Measurements from ENCODE around the gene CEP104. TPM values are rescaled to one million over a fixed set of nuclear protein-coding genes. Genes with fewer than 3 reads are reported as not detected.

The CEP104 gene
- total and polyA plus RNA-seq, 10 of the 15 experiments (the other 5 are each of a cell fraction or from before 2014, with no cell fraction given) = 7.2 to 34.8 (median 19.3) TPM

- Histone ChIP-seq H2AFZ (ENCODE audit: control insufficient read depth, low read depth, low read length) (peak within 1 kb of the TSS; percentile 65), H3K27ac (ENCODE audit: control insufficient read depth, insufficient read depth) (no peak within 1 kb of the TSS), H4K20me1 (ENCODE audit: control insufficient read depth, insufficient read depth) (no peaks in the 10 kb centered on the region), H3K27me3 (replicated peaks in 1 of 2; ENCODE audit: control insufficient read depth in 2 of 2, insufficient read depth in 2 of 2, low read length in 1 of 2) (no peaks in the 10 kb centered on the region; a peak in 1 of 4 replicates), H3K9ac (ENCODE audit: control insufficient read depth, insufficient read depth, low read length) (peak within 1 kb of the TSS; percentile 4; the same call in 1 of the 2 replicates), H3K4me2 (ENCODE audit: control insufficient read depth, insufficient read depth) (peak within 1 kb of the TSS; percentile 94), H3K79me2 (ENCODE audit: control insufficient read depth, insufficient read depth, low read length) (no peaks in the 10 kb centered on the region), H3K36me3 (ENCODE audit: control insufficient read depth in 2 of 2, insufficient read depth in 2 of 2, low read length in 1 of 2) (no peaks in the 10 kb centered on the region), H3K9me3 (replicated peaks; ENCODE audit: control insufficient read depth, insufficient read depth, low read length) (no peaks in the 10 kb centered on the region), H3K4me1 (ENCODE audit: control insufficient read depth, insufficient read depth, low read length) (peaks cover 15% of the 10 kb centered on the region), H3K4me3 (peak within 1 kb of the TSS; percentile 72)
- ChIA-PET POLR2A (no interaction called here), CTCF (interaction anchor here (0.6 to 0.7 kb wide), 3 partner anchors 14 to 150 kb away, joined by 3 read pairs; no protein-coding TSS in a partner anchor), SMC1A (ENCODE audit: uncharacterized antibody, unreplicated experiment) (no interaction called here), RAD21 (ENCODE audit: unreplicated experiment) (interaction anchor here (0.8 kb wide), 1 partner anchor 29 kb away, joined by 3 read pairs; no protein-coding TSS in a partner anchor)
- DNase-seq (ENCODE audit: low read depth, low spot score) (no peak), FAIRE-seq (no peak), ATAC-seq (peak; percentile 17; the same call in 2 of the 3 replicates)
- 23% methylated on average over 36 of the region's 55 CpGs for WGBS (ENCODE audit: insufficient coverage, insufficient replicate concordance, low lambda C conversion rate, missing lambda C conversion rate)
- intact Hi-C loops (cut with micrococcal nuclease; ENCODE audit: unreplicated experiment) = no loop called here
- in situ Hi-C loops (cut with MboI) = no loop called here
- no TSS peak for BruUV-seq (replicated peaks)
- no peak for TF ChIP-seq SREBF2 (IDR thresholded peaks at IDR 0.05; ENCODE audit: low read length)
- TF ChIP-seq PKNOX1 (IDR thresholded peaks at IDR 0.05) = no peak
- no peak for TF ChIP-seq ZNF24 (IDR thresholded peaks at IDR 0.05)
- no peak for TF ChIP-seq ELK1 (IDR thresholded peaks at IDR 0.05; ENCODE audit: low read depth, low read length)
- no peak for TF ChIP-seq ZNF622 (IDR thresholded peaks at IDR 0.05)
Observed at GRCh38 chr1:3772715-3773571, 84.1 kb downstream of the CEP104 start, which contains the start of gene SMIM1. Gene SMIM1, plus strand, starts transcription at chr1:3772749. Its CDS starts 2,625 bp downstream, at chr1:3775374.
